Breast epithelium (tissue), 4 donors: ENCODE measurements around the gene ZNF618. TPM values are rescaled to one million over a fixed set of nuclear protein-coding genes. Genes with fewer than 3 reads are reported as not detected.

Source experiments
- DNase-seq, 2 donors: peaks; one replicate each; pipeline ENCODE4 v3.0.0-alpha.2; 2019; ENCODE audit warnings: low spot score in 2 of 2
- H3K27ac ChIP-seq, 2 donors: fragments of 200-600 bp; sonication (generic) in 1 of 2; one replicate each; pipeline ENCODE4 v1.5.1; 2016 to 2019; ENCODE audit warnings: mild to moderate bottlenecking in 1 of 2
- H3K27me3 ChIP-seq, 2 donors: fragments of 200-600 bp; sonication (generic) in 1 of 2; one replicate each; pipeline versions ENCODE4 v1.5.1 to v1.6.0; 2017 to 2019; ENCODE audit warnings: control low read depth in 1 of 2, mild to moderate bottlenecking in 1 of 2
- H3K36me3 ChIP-seq: fragments of 200-600 bp; one replicate; pipeline ENCODE4 v1.5.1; 2019
- H3K4me1 ChIP-seq, 2 donors: fragments of 200-600 bp; sonication (generic); one replicate each; pipeline ENCODE4 v1.5.1; 2016 to 2019; ENCODE audit warnings: control low read depth in 1 of 2
- H3K4me3 ChIP-seq, 3 donors: fragments of 200-600 bp; sonication (generic); 1 replicate in 2 of 3; 2 replicates in 1 of 3; pipeline ENCODE4 v1.5.1; 2016 to 2019; ENCODE audit warnings: mild to moderate bottlenecking in 3 of 3, moderate library complexity in 2 of 3
- H3K9me3 ChIP-seq, 2 donors: fragments of 200-600 bp; sonication (generic) in 1 of 2; one replicate each; pipeline ENCODE4 v1.5.1; 2016 to 2019; ENCODE audit warnings: control low read depth in 1 of 2
- POLR2A ChIP-seq: fragments of 450-650 bp; IDR thresholded peaks from one replicate; pipeline ENCODE4 v1.6.1; 2016; ENCODE audit warnings: antibody characterized with exemption, mild to moderate bottlenecking, moderate library complexity
- POLR2AphosphoS5 ChIP-seq, 3 donors: sonication (generic); formaldehyde crosslinking; IDR thresholded peaks; one replicate each; pipeline ENCODE4 v1.6.1; 2017; ENCODE audit warnings: antibody characterized with exemption in 3 of 3
- intact Hi-C: fragments of 100-400 bp; cut with DNase I; formaldehyde crosslinking; loops from one replicate; pipeline ENCODE4 v1.15.1; 2023; ENCODE audit warnings: low total_unique reads
- total RNA-seq, 3 donors: library from RNA; depleted of rRNA; stranded (reverse); fragments of >200 nt; gene quantifications; one replicate each; pipeline ENCODE4 v1.1.0, GENCODE V29; 2016
- TF ChIP-seq, protein P1 (sequence below), 3 donors: fragments of 450-650 bp; IDR thresholded peaks; one replicate each; pipeline ENCODE4 v1.5.1; 2016 to 2017; ENCODE audit warnings: antibody characterized with exemption in 3 of 3, mild to moderate bottlenecking in 3 of 3, moderate library complexity in 3 of 3

Gene ZNF618
- total RNA-seq, 3 donors from 2014 or later: 4.6 to 11.8 (median 10.4) TPM

DNA sequence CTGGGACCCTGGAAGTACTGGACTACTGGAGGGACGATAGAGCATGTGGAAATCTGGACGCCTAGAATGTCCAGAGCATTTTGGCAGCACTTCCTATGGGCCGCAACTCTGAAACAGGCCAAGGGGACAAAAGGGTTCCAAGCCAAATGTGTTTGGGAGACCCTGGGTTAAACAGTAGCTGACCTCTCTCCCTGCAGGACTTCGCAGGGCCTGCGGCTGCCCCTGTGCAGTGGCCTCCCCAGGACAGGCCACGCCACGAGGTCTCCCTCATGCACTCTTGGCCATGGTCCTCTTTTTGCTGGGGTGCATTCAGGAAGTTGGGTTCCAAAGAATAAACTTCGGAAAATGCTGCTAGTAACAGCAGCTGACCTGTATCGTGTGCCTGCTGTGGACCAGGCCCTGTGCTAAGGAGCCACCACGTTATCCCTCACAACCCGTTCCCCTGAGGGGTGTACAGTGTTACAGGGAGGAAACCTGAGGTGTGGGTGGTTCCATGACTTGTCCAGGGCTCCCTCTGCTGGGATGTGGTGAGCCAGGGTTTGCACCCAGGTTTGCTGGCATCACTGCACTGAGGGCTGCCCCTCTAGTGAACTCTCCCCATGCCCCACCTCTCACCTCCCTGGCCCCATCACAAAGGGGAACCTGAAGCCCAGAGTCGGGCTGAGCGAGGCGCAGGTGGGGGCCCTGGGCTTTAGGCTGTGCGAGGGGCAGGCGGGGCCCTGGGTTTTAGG lies 122.6 kb downstream of the ZNF618 start:
- H3K36me3 ChIP-seq: no peaks in the 10 kb centered on the region
- DNase-seq: no peak
- H3K4me1 ChIP-seq: peaks cover 0 to 9% of the 10 kb centered on the region in 2 donors
- no peak overlapping the region for H3K4me3 ChIP-seq
- no peak overlapping the region for H3K27ac ChIP-seq
- no peaks in the 10 kb centered on the region for H3K9me3 ChIP-seq
- no peaks in the 10 kb centered on the region for H3K27me3 ChIP-seq
- TF ChIP-seq POLR2A: no peak
- TF ChIP-seq POLR2AphosphoS5 (IDR thresholded peaks at IDR 0.05): no peak
- TF ChIP-seq, protein P1, sequence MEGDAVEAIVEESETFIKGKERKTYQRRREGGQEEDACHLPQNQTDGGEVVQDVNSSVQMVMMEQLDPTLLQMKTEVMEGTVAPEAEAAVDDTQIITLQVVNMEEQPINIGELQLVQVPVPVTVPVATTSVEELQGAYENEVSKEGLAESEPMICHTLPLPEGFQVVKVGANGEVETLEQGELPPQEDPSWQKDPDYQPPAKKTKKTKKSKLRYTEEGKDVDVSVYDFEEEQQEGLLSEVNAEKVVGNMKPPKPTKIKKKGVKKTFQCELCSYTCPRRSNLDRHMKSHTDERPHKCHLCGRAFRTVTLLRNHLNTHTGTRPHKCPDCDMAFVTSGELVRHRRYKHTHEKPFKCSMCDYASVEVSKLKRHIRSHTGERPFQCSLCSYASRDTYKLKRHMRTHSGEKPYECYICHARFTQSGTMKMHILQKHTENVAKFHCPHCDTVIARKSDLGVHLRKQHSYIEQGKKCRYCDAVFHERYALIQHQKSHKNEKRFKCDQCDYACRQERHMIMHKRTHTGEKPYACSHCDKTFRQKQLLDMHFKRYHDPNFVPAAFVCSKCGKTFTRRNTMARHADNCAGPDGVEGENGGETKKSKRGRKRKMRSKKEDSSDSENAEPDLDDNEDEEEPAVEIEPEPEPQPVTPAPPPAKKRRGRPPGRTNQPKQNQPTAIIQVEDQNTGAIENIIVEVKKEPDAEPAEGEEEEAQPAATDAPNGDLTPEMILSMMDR (IDR thresholded peaks at IDR 0.05): no peak
- intact Hi-C loops: no loop called here

DNA sequence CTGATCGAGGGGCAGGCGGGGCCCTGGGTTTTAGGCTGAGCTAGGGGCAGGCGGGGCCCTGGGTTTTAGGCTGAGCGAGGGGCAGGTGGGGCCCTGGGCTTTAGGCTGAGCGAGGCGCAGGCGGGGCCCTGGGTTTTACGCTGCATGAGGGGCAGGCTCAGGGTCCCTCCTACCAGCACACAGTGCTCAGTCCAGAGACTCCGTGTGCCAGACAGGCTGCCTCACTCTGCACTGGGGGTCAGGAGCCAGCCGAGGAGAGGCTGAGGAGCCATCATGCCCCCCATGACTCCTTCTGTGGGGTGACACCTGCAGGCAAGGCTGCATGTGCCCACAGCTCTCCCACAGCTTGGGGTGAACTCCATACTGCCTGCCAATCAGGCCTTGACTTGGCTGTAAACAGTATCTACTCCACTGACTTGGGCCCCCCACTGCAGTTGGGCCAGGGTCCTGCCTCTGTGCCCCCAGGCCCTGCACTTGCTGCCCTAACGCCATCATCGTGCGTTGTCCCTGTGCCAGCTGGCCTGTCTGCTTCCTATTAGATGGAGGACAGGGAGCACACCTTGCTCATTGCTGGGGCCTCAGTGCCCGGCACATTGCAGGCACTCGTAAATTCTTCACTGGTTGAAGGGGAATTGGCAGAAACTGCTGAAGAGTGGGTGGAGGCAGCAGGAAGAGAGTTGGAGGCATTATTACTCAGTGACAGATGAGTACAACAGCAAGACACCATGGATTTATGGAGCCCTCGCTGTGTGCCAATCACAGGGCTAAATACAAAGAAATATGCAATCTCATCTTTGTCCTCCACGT lies 123.3 kb downstream of the ZNF618 start:
- H3K4me3 ChIP-seq: no peak overlapping the region
- H3K36me3 ChIP-seq: no peaks in the 10 kb centered on the region
- TF ChIP-seq, protein P1 (IDR thresholded peaks at IDR 0.05): no peak
- H3K4me1 ChIP-seq: peaks cover 0 to 1% of the 10 kb centered on the region in 2 donors
- no peaks in the 10 kb centered on the region for H3K9me3 ChIP-seq
- H3K27ac ChIP-seq: no peak overlapping the region
- DNase-seq: no peak
- H3K27me3 ChIP-seq: no peaks in the 10 kb centered on the region
- intact Hi-C loops: no loop called here

DNA sequence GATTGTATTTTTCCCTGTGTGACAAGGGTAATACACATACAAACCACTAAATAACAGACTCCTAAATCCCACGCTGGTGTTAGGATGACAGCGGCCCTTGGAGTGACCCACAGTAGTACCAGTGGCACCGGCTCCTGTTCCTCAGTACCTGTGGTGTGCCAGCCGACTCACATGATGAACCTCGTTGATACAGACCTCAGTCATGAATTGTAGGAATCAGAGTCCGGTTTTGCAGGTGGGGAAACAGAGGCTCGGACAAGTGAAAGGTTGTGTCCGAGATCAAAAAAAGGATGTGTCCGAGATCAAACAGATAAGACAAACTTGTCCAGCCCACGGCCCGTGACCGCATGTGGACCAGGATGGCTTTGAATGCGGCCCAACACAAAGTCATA lies 124.0 kb downstream of the ZNF618 start:
- no peaks in the 10 kb centered on the region for H3K27me3 ChIP-seq
- H3K9me3 ChIP-seq: no peaks in the 10 kb centered on the region
- H3K27ac ChIP-seq: no peak overlapping the region
- TF ChIP-seq POLR2A: no peak
- TF ChIP-seq POLR2AphosphoS5 (IDR thresholded peaks at IDR 0.05): no peak
- TF ChIP-seq, protein P1 (IDR thresholded peaks at IDR 0.05): no peak
- intact Hi-C loops: no loop called here
- no peak overlapping the region for H3K4me3 ChIP-seq
- no peaks in the 10 kb centered on the region for H3K36me3 ChIP-seq
- no peaks in the 10 kb centered on the region for H3K4me1 ChIP-seq
- DNase-seq: peak in 1 of 2 donors; percentile 47

DNA sequence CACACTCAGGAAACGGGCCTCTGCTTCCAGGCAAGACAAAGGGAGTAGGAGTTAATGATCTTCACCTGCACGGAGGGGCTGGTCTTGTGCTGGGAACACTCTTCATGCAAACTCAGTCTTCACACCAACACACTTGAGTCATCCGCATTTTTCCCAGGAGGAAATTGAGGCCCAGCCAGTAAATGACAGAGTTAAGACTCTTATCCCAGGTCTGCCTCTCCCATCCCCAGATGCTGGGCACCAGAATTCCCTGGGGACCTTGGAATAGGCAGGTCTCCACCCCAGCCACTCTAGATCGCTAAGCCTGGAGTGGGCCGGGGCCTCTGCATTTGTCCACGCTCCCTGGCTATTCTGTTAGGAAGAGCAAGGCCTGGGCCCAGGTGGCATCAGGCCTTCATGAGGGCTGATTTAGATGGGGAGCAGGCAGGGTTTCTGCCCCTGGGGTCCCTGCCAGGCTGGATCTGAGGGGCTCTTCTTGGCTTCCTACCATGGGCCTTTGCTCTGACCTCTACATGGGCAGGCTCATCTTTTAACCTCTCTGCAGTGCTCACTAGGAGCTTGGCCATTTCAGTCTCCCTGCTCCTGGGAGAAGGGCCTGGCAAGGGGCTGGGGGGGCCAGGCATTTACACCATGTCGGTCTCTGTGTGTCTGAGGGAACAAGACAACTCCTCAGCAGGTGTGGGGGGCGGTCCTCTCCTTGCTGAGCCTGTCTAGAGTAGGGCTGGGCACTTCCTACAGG lies 124.7 kb downstream of the ZNF618 start:
- Histone ChIP-seq H3K36me3 (no peaks in the 10 kb centered on the region), H3K4me1 (no peaks in the 10 kb centered on the region), H3K9me3 (no peaks in the 10 kb centered on the region), H3K27me3 (no peaks in the 10 kb centered on the region), H3K27ac (no peak overlapping the region), H3K4me3 (no peak overlapping the region)
- intact Hi-C loops: no loop called here
- TF ChIP-seq, protein P1 (IDR thresholded peaks at IDR 0.05): no peak
- TF ChIP-seq POLR2A: no peak
- TF ChIP-seq POLR2AphosphoS5 (IDR thresholded peaks at IDR 0.05): no peak
- DNase-seq: peak in 1 of 2 donors; percentile 20

DNA sequence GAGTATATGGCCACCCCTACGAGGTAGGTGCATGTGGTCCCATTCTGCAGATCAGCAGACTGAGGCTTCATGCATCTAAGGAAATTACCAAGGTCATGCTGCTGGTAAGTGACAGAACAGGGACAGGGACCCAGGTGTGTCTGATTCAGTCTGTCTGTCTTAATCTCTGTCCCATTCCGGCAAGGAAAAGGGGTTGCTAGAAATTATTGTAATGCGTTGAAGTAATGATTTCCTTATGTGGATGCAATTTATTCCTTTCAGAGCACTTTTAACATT lies 125.2 kb downstream of the ZNF618 start:
- intact Hi-C loops: no loop called here
- no peak overlapping the region for H3K4me3 ChIP-seq
- no peaks in the 10 kb centered on the region for H3K36me3 ChIP-seq
- TF ChIP-seq POLR2AphosphoS5 (IDR thresholded peaks at IDR 0.05) (no peak), POLR2A (no peak)
- TF ChIP-seq, protein P1 (IDR thresholded peaks at IDR 0.05): no peak
- H3K9me3 ChIP-seq: no peaks in the 10 kb centered on the region
- H3K27ac ChIP-seq: no peak overlapping the region
- no peaks in the 10 kb centered on the region for H3K4me1 ChIP-seq
- no peaks in the 10 kb centered on the region for H3K27me3 ChIP-seq
- DNase-seq: no peak
